HepG2 (cell line): ENCODE results near the gene GNA15. TPM values are rescaled to one million over a fixed set of nuclear protein-coding genes. Genes with fewer than 3 reads are reported as not detected.

Source experiments
- ATAC-seq: fragments of 200-7000 bp; cut with Tn5 transposase; 3 replicates; pipeline ENCODE4 v1.9.1; 2020; ENCODE audit warnings: mild to moderate bottlenecking, moderate library complexity
- BruUV-seq: library from RNA; stranded (reverse); fragments of 400-500 nt; replicated peaks from 2 replicates; lab custom pipeline; 2021; lab: Mats Ljungman, UMichigan
- CTCF ChIA-PET: fragments of 300-600 bp; formaldehyde crosslinking; extraction: SDS; loops from one replicate; lab custom pipeline; 2021; ENCODE audit warnings: low total read pairs, inconsistent platforms, low intra/inter-chr PET ratio; lab: Yijun Ruan, JAX
- POLR2A ChIA-PET: fragments of 350-600 bp; sonication (Branson Sonifier 250); formaldehyde crosslinking; loops from one replicate; lab custom pipeline; 2020; ENCODE audit warnings: antibody characterized with exemption, inconsistent platforms; lab: Yijun Ruan, JAX
- DNase-seq: peaks from one replicate; pipeline ENCODE4 v3.0.0-alpha.2; 2015; ENCODE audit warnings: low spot score
- FAIRE-seq: peaks from 3 replicates; lab custom pipeline; 2011; peaks lifted over from hg19 to GRCh38; lab: Jason Lieb, UNC
- H2AFZ ChIP-seq: one replicate; pipeline ENCODE4 v1.6.1; 2011; ENCODE audit warnings: low read length, inconsistent platforms
- H3K27ac ChIP-seq: fragments of 300-600 bp; 3 replicates; pipeline ENCODE4 v1.8.0; 2011; ENCODE audit warnings: mixed run types, mild to moderate bottlenecking, mixed read lengths, low read length, inconsistent platforms; ENCODE audit not compliant: insufficient read depth; ENCODE audit errors: extremely low read length
- H3K27me3 ChIP-seq, 2 experiments: fragments of 200-600 bp in 1 of 2; 2 replicates in 1 of 2; 3 replicates in 1 of 2; pipeline versions ENCODE4 v1.6.0 to v1.8.0; 2011; ENCODE audit warnings: low read length in 2 of 2, mild to moderate bottlenecking in 2 of 2, moderate library complexity in 2 of 2, inconsistent platforms in 1 of 2; ENCODE audit not compliant: insufficient read depth in 2 of 2, control insufficient read depth in 1 of 2
- H3K36me3 ChIP-seq, 2 experiments: fragments of 200-600 bp in 1 of 2; replicated peaks in 1 of 2; 2 replicates in 1 of 2; 3 replicates in 1 of 2; pipeline versions ENCODE4 v1.5.1 to v1.8.0; 2011; ENCODE audit warnings: low read length in 2 of 2, inconsistent platforms in 1 of 2; ENCODE audit not compliant: insufficient read depth in 2 of 2, control insufficient read depth in 1 of 2
- H3K4me1 ChIP-seq: 2 replicates; pipeline ENCODE4 v1.5.1; 2012; ENCODE audit warnings: low read length, inconsistent platforms; ENCODE audit not compliant: insufficient read depth
- H3K4me2 ChIP-seq: 2 replicates; pipeline ENCODE4 v1.6.0; 2011; ENCODE audit warnings: low read depth, low read length, inconsistent platforms
- H3K4me3 ChIP-seq, 3 experiments: fragments of 200-600 bp in 1 of 3; sonication (generic), shearing (Covaris generic) in 1 of 3; replicated peaks in 1 of 3; 2 replicates each; pipeline ENCODE4 v1.5.1; 2011 to 2016; ENCODE audit warnings: low read length in 3 of 3, inconsistent platforms in 2 of 3, low read depth in 2 of 3, mild to moderate bottlenecking in 2 of 3, control low read depth in 1 of 3, mixed read lengths in 1 of 3; ENCODE audit not compliant: insufficient read depth in 1 of 3
- H3K79me2 ChIP-seq: one replicate; pipeline ENCODE4 v1.6.1; 2011; ENCODE audit warnings: low read length, inconsistent platforms; ENCODE audit not compliant: insufficient read depth
- H3K9ac ChIP-seq: 2 replicates; pipeline ENCODE4 v1.6.0; 2011; ENCODE audit warnings: mild to moderate bottlenecking, low read depth, low read length, inconsistent platforms; ENCODE audit not compliant: insufficient read depth
- H3K9me3 ChIP-seq: 2 replicates; pipeline ENCODE4 v1.5.1; 2012; ENCODE audit warnings: mild to moderate bottlenecking, low read length
- H4K20me1 ChIP-seq: 2 replicates; pipeline ENCODE4 v1.6.0; 2011; ENCODE audit warnings: inconsistent platforms, mild to moderate bottlenecking, low read length, moderate library complexity; ENCODE audit not compliant: insufficient read depth
- AGO2 ChIP-seq: fragments of 200-400 bp; formaldehyde crosslinking; optimal IDR thresholded peaks from 2 replicates; pipeline ENCODE3; 2017; ENCODE audit warnings: mild to moderate bottlenecking, low read depth, low read length, moderate library complexity
- E2F1 ChIP-seq: sonication (generic); formaldehyde crosslinking; IDR thresholded peaks from 2 replicates; pipeline ENCODE4 v1.5.0; 2020; ENCODE audit warnings: missing genetic modification reagents
- HOXA7 ChIP-seq: sonication (generic); formaldehyde crosslinking; IDR thresholded peaks from 2 replicates; pipeline ENCODE4 v1.8.1; 2022; ENCODE audit warnings: mild to moderate bottlenecking, missing genetic modification reagents, moderate library complexity
- MIER2 ChIP-seq: IDR thresholded peaks from 2 replicates; pipeline ENCODE4 v1.6.1; 2016; ENCODE audit warnings: missing biosample characterization, missing genetic modification reagents
- RBFOX2 ChIP-seq: fragments of 200-400 bp; formaldehyde crosslinking; IDR thresholded peaks from 2 replicates; pipeline ENCODE4 v1.6.1; 2017; ENCODE audit warnings: low read depth, mild to moderate bottlenecking, low read length
- RBM22 ChIP-seq: fragments of 200-400 bp; formaldehyde crosslinking; optimal IDR thresholded peaks from 2 replicates; pipeline ENCODE3; 2017; ENCODE audit warnings: mild to moderate bottlenecking, low read length, moderate library complexity
- TEF ChIP-seq: sonication (generic); formaldehyde crosslinking; IDR thresholded peaks from 2 replicates; pipeline ENCODE4 v1.5.0; 2020; ENCODE audit warnings: missing genetic modification reagents
- ZNF235 ChIP-seq: sonication (generic); formaldehyde crosslinking; IDR thresholded peaks from 2 replicates; pipeline ENCODE4 v1.8.1; 2023; ENCODE audit warnings: mild to moderate bottlenecking, missing genetic modification reagents, borderline replicate concordance
- WGBS: methylation state at CpG from one replicate; pipeline ENCODE4 v1.1.6; 2017; ENCODE audit warnings: low lambda C conversion rate; 5-methylcytosine and 5-hydroxymethylcytosine counted together
- in situ Hi-C: cut with HindIII; loops from 2 replicates; pipeline ENCODE4 v1.10.0; 2017; ENCODE audit warnings: low pct_unique_long_range_greater_than_20kb; ENCODE audit not compliant: extremely low pct_ligation_motif_present
- intact Hi-C: fragments of 100-400 bp; cut with micrococcal nuclease; formaldehyde crosslinking; loops from one replicate; pipeline ENCODE4 v1.10.0; 2022; ENCODE audit not compliant: unreplicated experiment
- polyA plus RNA-seq, 8 experiments: library from polyadenylated mRNA; depleted of rRNA in 3 of 8; stranded (reverse) in 7 of 8; unstranded in 1 of 8; fragments of >200 nt; fragmentation: Illumina TruSeq in 4 of 8; extraction: Trizol in 4 of 8; gene quantifications; 2 replicates each; pipeline versions ENCODE4 v1.2.1 to v1.2.3, GENCODE V29; 2011 to 2016; ENCODE audit warnings: low read depth in 4 of 8, missing spikeins in 1 of 8, mixed read lengths in 1 of 8; ENCODE audit not compliant: insufficient read depth in 1 of 8
- total RNA-seq, 5 experiments: library from RNA; depleted of rRNA; stranded (reverse); fragments of >200 nt; fragmentation: Illumina TruSeq; extraction: Trizol; gene quantifications; 2 replicates each; pipeline ENCODE4 v1.2.3, GENCODE V29; 2016; ENCODE audit warnings: low read depth in 1 of 5

Gene GNA15
- total and polyA plus RNA-seq, 2 of the 13 experiments (the other 11 are each of a cell fraction or from before 2014, with no cell fraction given), result not detected

GRCh38 chr19:3203805-3204645, 68.2 kb downstream of the GNA15 start:
- CTCF ChIA-PET, result no interaction called here
- ATAC-seq, result no peak
- no peaks in the 10 kb centered on the region for H3K4me1 ChIP-seq
- 96% methylated on average over 16 of the region's 43 CpGs for WGBS
- no TSS peak for BruUV-seq
- H4K20me1 ChIP-seq, result no peaks in the 10 kb centered on the region
- POLR2A ChIA-PET, result no interaction called here
- peak; percentile 50; the same call in 1 of the 2 replicates for TF ChIP-seq RBFOX2
- peak; percentile 49 for TF ChIP-seq AGO2
- peak; percentile 5 for TF ChIP-seq RBM22
- TF ChIP-seq MIER2, result no peak
- no peak overlapping the region for H3K9ac ChIP-seq
- intact Hi-C loops, result no loop called here
- H3K36me3 ChIP-seq, result peaks cover 5 to 29% of the 10 kb centered on the region in 2 experiments; a peak in 4 of 5 replicates
- no peak overlapping the region for H3K27ac ChIP-seq
- H3K79me2 ChIP-seq, result no peaks in the 10 kb centered on the region
- in situ Hi-C loops, result no loop called here
- H2AFZ ChIP-seq, result no peak overlapping the region
- no peaks in the 10 kb centered on the region for H3K9me3 ChIP-seq
- no peaks in the 10 kb centered on the region for H3K27me3 ChIP-seq
- no peak for DNase-seq
- no peak overlapping the region for H3K4me2 ChIP-seq
- FAIRE-seq, result no peak
- no peak overlapping the region for H3K4me3 ChIP-seq

GRCh38 chr19:3204646-3205275, 68.9 kb downstream of the GNA15 start:
- H3K4me3 ChIP-seq, result no peak overlapping the region
- no peak for TF ChIP-seq HOXA7 (CRISPR knock-in tag)
- no peak for TF ChIP-seq E2F1 (CRISPR knock-in tag)
- TF ChIP-seq TEF (CRISPR knock-in tag), result no peak
- no peak for TF ChIP-seq ZNF235 (CRISPR knock-in tag)
- BruUV-seq, result no TSS peak
- intact Hi-C loops, result no loop called here
- no peaks in the 10 kb centered on the region for H3K79me2 ChIP-seq
- CTCF ChIA-PET, result no interaction called here
- H3K36me3 ChIP-seq, result peaks cover 5 to 26% of the 10 kb centered on the region in 2 experiments; a peak in 4 of 5 replicates
- WGBS, result 97% methylated on average over 13 of the region's 35 CpGs
- in situ Hi-C loops, result no loop called here
- H3K27ac ChIP-seq, result no peak overlapping the region
- H3K4me1 ChIP-seq, result no peaks in the 10 kb centered on the region
- DNase-seq (no peak), FAIRE-seq (no peak), ATAC-seq (no peak)
- no peaks in the 10 kb centered on the region for H3K27me3 ChIP-seq
- no peak overlapping the region for H3K4me2 ChIP-seq
- H4K20me1 ChIP-seq, result no peaks in the 10 kb centered on the region
- no peak overlapping the region for H3K9ac ChIP-seq
- POLR2A ChIA-PET, result no interaction called here
- H2AFZ ChIP-seq, result no peak overlapping the region
- no peaks in the 10 kb centered on the region for H3K9me3 ChIP-seq
